Progenitor cell of endocrine pancreas (in vitro differentiated cells): Measurements from ENCODE around the gene KANK2. TPM values are rescaled to one million over a fixed set of nuclear protein-coding genes. Genes with fewer than 3 reads are reported as not detected.

ENCODE experiments used
- DNase-seq: peaks from one replicate; pipeline ENCODE4 v3.0.0; 2021; ENCODE audit warnings: low spot score; ENCODE audit not compliant: unreplicated experiment
- H3K27ac Mint-ChIP-seq: 2 replicates; pipeline ENCODE4 v1.8.0; 2021; ENCODE audit warnings: mild to moderate bottlenecking, moderate library complexity, mixed read lengths
- H3K27me3 Mint-ChIP-seq: 2 replicates; pipeline ENCODE4 v1.8.0; 2021; ENCODE audit warnings: mixed read lengths
- H3K36me3 Mint-ChIP-seq: 2 replicates; pipeline ENCODE4 v1.8.0; 2022; ENCODE audit warnings: mixed read lengths; ENCODE audit not compliant: insufficient read depth
- H3K4me1 Mint-ChIP-seq: 2 replicates; pipeline ENCODE4 v1.8.0; 2021; ENCODE audit warnings: low read depth, mixed read lengths
- H3K4me3 Mint-ChIP-seq: 2 replicates; pipeline ENCODE4 v1.8.0; 2021; ENCODE audit warnings: low read depth, mild to moderate bottlenecking, moderate library complexity, mixed read lengths
- H3K9me3 Mint-ChIP-seq: 2 replicates; pipeline ENCODE4 v1.8.0; 2021; ENCODE audit warnings: low read depth, mixed read lengths
- CTCF ChIP-seq: fragments of 200-600 bp; sonication (generic); IDR thresholded peaks from one replicate; pipeline ENCODE4 v1.5.0; 2021; ENCODE audit warnings: antibody characterized with exemption, mild to moderate bottlenecking; ENCODE audit not compliant: unreplicated experiment
- total RNA-seq: library from RNA; stranded (reverse); gene quantifications from 2 replicates; pipeline ENCODE4 v1.2.1, GENCODE V29; 2021

Gene KANK2
- total RNA-seq, 1 donor from 2014 or later, result 27.6 TPM

- Mint-ChIP-seq H3K9me3 (no peaks in the 10 kb centered on the region), H3K27me3 (no peaks in the 10 kb centered on the region)
- no peak for TF ChIP-seq CTCF
Observed at GRCh38 chr19:11195681-11196080, 1.7 kb downstream of the KANK2 start.

GRCh38 chr19:11194656-11195558, 2.4 kb downstream of the KANK2 start:
- no peak overlapping the region for H3K27ac Mint-ChIP-seq
- DNase-seq, result no peak
- no peak overlapping the region for H3K4me3 Mint-ChIP-seq
- H3K9me3 Mint-ChIP-seq, result no peaks in the 10 kb centered on the region
- TF ChIP-seq CTCF, result no peak
- peaks cover 2% of the 10 kb centered on the region for H3K36me3 Mint-ChIP-seq
- H3K4me1 Mint-ChIP-seq, result peaks cover 2% of the 10 kb centered on the region
- no peaks in the 10 kb centered on the region for H3K27me3 Mint-ChIP-seq

More at GRCh38 chr19:11195681-11196080, 1.7 kb downstream of the KANK2 start:
- no peak overlapping the region for H3K27ac Mint-ChIP-seq
- H3K4me1 Mint-ChIP-seq, result peaks cover 2% of the 10 kb centered on the region
- no peak for DNase-seq
- H3K4me3 Mint-ChIP-seq, result peak overlapping the region; percentile 44
- peaks cover 2% of the 10 kb centered on the region for H3K36me3 Mint-ChIP-seq

- H3K4me3 Mint-ChIP-seq, result no peak overlapping the region
- H3K36me3 Mint-ChIP-seq, result peaks cover 2% of the 10 kb centered on the region
- H3K27me3 Mint-ChIP-seq, result no peaks in the 10 kb centered on the region
- no peak for TF ChIP-seq CTCF
- H3K4me1 Mint-ChIP-seq, result peaks cover 2% of the 10 kb centered on the region
- DNase-seq, result no peak
- H3K27ac Mint-ChIP-seq, result no peak overlapping the region
- H3K9me3 Mint-ChIP-seq, result no peaks in the 10 kb centered on the region
Observed at GRCh38 chr19:11194173-11194572, 3.2 kb downstream of the KANK2 start.

GRCh38 chr19:11192957-11193939, 4.1 kb downstream of the KANK2 start:
- Mint-ChIP-seq H3K4me1 (peaks cover 2% of the 10 kb centered on the region), H3K36me3 (peaks cover 2% of the 10 kb centered on the region), H3K9me3 (no peaks in the 10 kb centered on the region), H3K27me3 (no peaks in the 10 kb centered on the region), H3K4me3 (no peak overlapping the region), H3K27ac (no peak overlapping the region)
- TF ChIP-seq CTCF, result no peak
- no peak for DNase-seq

GRCh38 chr19:11191934-11192333, 5.4 kb downstream of the KANK2 start:
- Mint-ChIP-seq H3K4me3 (no peak overlapping the region), H3K36me3 (peaks cover 7% of the 10 kb centered on the region), H3K4me1 (peaks cover 2% of the 10 kb centered on the region), H3K27me3 (no peaks in the 10 kb centered on the region), H3K27ac (no peak overlapping the region), H3K9me3 (no peaks in the 10 kb centered on the region)
- no peak for TF ChIP-seq CTCF
- DNase-seq, result no peak
